Coronary artery (tissue), 2 donors: ENCODE data around the gene TRAPPC11.
"Not testable (repeated sequence)": the region's sequence is repeated elsewhere in the genome, so short reads cannot be mapped to it uniquely, and the experiment has no call there.

ENCODE experiments used
- DNase-seq: peaks from one replicate; pipeline ENCODE4 v3.0.0-alpha.2; 2017; ENCODE audit warnings: low spot score
- H3K27ac ChIP-seq, 2 donors: fragments of 200-600 bp; sonication (generic); one replicate each; pipeline ENCODE4 v1.5.1; 2016 to 2019
- H3K4me3 ChIP-seq: fragments of 200-600 bp; sonication (generic); 2 replicates; pipeline ENCODE4 v1.5.1; 2016; ENCODE audit warnings: mild to moderate bottlenecking, moderate library complexity
- TF ChIP-seq, protein P1 (sequence below): fragments of 200-600 bp; sonication (generic); IDR thresholded peaks from one replicate; pipeline ENCODE4 v1.5.1; 2019; ENCODE audit warnings: antibody characterized with exemption

The TRAPPC11 gene

DNA sequence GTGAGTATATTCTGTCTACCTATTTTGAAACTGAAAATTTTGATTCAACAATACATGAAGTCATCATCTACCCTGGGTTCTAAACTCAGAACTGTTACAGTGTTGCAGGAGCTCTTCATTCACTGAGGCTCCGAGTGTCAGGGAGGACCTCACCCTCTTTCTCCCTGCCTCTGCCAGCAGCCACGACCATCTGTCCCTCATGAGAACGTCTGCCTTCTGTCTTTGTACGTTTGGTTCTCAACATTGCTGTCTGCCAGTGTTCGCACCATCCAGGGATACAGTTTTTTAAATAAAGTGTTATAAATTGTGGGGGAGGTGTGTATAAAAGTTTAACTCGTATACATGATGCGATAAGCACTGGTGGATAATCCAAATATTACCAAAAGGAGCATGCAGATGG lies 55.5 kb downstream of the TRAPPC11 start:
- H3K4me3 ChIP-seq: no peak overlapping the region
- no peak for DNase-seq
- TF ChIP-seq, protein P1, sequence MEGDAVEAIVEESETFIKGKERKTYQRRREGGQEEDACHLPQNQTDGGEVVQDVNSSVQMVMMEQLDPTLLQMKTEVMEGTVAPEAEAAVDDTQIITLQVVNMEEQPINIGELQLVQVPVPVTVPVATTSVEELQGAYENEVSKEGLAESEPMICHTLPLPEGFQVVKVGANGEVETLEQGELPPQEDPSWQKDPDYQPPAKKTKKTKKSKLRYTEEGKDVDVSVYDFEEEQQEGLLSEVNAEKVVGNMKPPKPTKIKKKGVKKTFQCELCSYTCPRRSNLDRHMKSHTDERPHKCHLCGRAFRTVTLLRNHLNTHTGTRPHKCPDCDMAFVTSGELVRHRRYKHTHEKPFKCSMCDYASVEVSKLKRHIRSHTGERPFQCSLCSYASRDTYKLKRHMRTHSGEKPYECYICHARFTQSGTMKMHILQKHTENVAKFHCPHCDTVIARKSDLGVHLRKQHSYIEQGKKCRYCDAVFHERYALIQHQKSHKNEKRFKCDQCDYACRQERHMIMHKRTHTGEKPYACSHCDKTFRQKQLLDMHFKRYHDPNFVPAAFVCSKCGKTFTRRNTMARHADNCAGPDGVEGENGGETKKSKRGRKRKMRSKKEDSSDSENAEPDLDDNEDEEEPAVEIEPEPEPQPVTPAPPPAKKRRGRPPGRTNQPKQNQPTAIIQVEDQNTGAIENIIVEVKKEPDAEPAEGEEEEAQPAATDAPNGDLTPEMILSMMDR: no peak
- H3K27ac ChIP-seq: no peak overlapping the region

GRCh38 chr4:183716302-183716701 lies 57.2 kb downstream of the TRAPPC11 start:
- no peak overlapping the region for H3K4me3 ChIP-seq
- DNase-seq: no peak
- TF ChIP-seq, protein P1: no peak
- H3K27ac ChIP-seq: no peak overlapping the region

GRCh38 chr4:183718876-183719275 lies 59.8 kb downstream of the TRAPPC11 start:
- Histone ChIP-seq H3K4me3 (no peak overlapping the region), H3K27ac (no peak overlapping the region)
- TF ChIP-seq, protein P1: no peak
- no peak for DNase-seq

DNA sequence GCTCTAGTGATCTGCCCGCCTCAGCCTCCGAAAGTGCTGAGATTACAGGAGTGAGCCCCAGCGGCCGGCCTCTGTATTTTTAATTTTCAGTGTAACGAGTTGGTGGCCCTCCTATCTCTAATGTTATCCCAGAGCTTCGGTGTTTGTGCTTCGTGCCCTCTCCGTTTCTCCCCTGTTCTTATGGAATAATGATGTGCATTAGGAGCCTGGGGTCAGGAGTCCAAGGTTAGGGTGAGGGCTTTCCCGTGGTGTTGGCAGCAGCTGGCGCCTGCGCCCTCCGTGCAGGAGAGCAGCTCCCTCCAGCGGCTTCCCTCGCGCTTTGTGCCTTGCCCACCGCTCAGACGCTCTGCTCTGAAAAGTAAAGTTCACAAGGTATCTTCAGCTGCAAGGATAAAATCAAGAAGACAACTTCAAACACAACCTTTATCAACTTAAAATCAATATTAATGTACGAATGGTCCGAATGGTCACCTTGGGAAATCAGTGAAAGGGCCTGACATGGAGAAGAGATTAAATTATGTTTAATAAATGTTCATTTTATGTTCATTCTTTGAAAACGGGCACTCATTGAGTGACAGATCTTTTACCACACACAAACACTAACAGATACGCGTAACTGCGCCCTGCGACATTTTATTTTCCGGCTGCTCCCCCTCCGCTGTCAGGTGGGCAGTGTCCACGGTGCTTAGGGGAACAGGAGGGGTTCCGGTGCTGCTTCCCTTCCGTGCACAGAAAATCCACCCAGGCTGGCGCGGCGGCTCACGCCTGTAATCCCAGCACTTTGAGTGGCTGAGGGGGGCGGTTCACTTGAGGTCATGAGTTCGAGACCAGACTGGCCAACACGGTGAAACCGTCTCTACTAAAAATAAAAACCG lies 62.4 kb downstream of the TRAPPC11 start:
- DNase-seq: no peak
- TF ChIP-seq, protein P1: no peak

GRCh38 chr4:183722731-183723560 lies 63.9 kb downstream of the TRAPPC11 start:
- no peak overlapping the region for H3K27ac ChIP-seq
- TF ChIP-seq, protein P1: no peak
- H3K4me3 ChIP-seq: peak overlapping the region; percentile 74
- DNase-seq: no peak

More for the DNA sequence above, 62.4 kb downstream of the TRAPPC11 start:
- Histone ChIP-seq H3K27ac (no peak overlapping the region), H3K4me3 (peak overlapping the region; percentile 74)

GRCh38 chr4:183723561-183724228 lies 64.6 kb downstream of the TRAPPC11 start:
- no peak for DNase-seq
- H3K27ac ChIP-seq: no peak overlapping the region
- H3K4me3 ChIP-seq: no peak overlapping the region
- TF ChIP-seq, protein P1: no peak

DNA sequence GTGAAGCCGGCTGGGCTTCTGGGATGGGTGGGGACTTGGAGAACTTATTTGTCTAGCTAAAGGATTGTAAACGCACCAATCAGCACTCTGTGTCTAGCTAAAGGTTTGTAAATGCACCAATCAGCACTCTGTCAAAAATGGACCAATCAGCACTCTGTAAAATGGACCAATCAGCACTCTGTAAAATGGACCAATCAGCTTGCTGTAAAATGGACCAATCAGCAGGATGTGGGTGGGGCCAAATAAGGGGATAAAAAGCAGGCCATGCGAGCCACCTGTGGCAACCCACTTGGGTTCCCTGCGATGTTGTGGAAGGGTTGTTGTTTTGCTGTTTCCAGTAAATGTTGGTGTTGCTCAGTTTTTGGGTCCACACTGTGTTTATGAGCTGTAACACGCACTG lies 66.5 kb downstream of the TRAPPC11 start:
- not testable (repeated sequence) for DNase-seq, H3K4me3 ChIP-seq, H3K27ac ChIP-seq
